Neural progenitor cell (in vitro differentiated cells): ENCODE data around the gene SKIC8.

ENCODE experiments used
- CTCF ChIP-seq: fragments of 200-600 bp; sonication (generic); IDR thresholded peaks from 2 replicates; pipeline ENCODE4 v1.5.1; 2017; ENCODE audit warnings: antibody characterized with exemption, mild to moderate bottlenecking
- EZH2 ChIP-seq: fragments of 200-600 bp; sonication (generic); IDR thresholded peaks from 2 replicates; pipeline ENCODE4 v1.6.1; 2017; ENCODE audit warnings: antibody characterized with exemption, mild to moderate bottlenecking, moderate library complexity

- TF ChIP-seq CTCF (no peak), EZH2 (no peak)
Observed at GRCh38 chr15:78334845-78335244, 35.4 kb upstream of the SKIC8 start.
